Loucy (cell line): Measurements from ENCODE around the gene NPR3.

Experiments used
- CTCF ChIP-seq: fragments of 200-600 bp; sonication (generic); conservative IDR thresholded peaks from 2 replicates; pipeline ENCODE4 v1.5.1; 2014; ENCODE audit warnings: mild to moderate bottlenecking, antibody characterized with exemption, low read length
- EZH2phosphoT487 ChIP-seq: fragments of 200-600 bp; IDR thresholded peaks from 2 replicates; pipeline ENCODE4 v1.6.1; 2018; ENCODE audit warnings: antibody characterized with exemption, mild to moderate bottlenecking, moderate library complexity, borderline replicate concordance

DNA sequence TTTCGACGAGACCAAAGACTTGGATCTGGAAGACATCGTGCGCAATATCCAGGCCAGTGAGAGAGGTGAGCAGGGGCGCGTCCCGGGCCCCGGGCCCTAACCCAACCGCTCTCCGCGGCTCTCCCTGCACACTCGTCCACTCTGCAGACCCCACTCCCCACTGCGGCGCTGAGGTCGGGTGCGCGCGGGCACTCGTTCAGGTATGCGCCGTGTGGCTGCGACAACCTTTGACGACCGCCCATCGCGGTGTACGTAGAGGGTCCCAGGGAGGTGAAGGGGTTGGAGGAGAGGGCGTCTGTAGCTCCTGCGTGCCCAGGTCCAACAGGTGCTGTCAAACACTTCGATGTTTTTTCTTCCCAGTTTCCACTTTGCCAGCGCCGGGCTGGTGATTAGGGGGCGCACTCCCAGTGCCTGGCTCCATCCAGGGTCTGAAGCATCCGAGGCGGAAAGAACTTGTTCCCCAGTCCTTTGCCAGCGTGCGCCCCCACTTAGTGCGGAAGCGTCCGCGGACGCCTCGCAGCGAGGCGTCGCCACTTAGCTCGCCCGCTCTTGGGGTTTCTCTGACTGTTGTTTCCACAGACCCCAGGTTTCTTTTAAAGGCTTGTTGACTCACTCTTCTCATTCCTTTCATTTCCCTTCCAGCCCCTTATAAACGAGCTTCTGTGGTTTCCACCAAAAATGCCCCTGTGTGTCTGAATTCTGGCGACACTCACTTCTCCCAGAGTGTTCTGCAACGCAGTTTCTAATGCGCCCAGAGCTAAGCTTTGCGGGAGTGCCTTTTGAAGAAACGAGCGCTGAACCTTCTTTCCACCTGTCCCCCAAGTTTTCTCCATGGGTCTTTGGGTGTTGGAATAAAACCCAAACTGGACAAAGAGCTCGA, 1.6 kb downstream of the NPR3 start:
- no peak for TF ChIP-seq CTCF
- no peak for TF ChIP-seq EZH2phosphoT487
